ENCODE measurements around the gene ANO6. TPM values are rescaled to one million over a fixed set of nuclear protein-coding genes. Genes with fewer than 3 reads are reported as not detected.

Gene ANO6
- total RNA-seq, 1 experiment from 2014 or later: 18.1 TPM

DNA sequence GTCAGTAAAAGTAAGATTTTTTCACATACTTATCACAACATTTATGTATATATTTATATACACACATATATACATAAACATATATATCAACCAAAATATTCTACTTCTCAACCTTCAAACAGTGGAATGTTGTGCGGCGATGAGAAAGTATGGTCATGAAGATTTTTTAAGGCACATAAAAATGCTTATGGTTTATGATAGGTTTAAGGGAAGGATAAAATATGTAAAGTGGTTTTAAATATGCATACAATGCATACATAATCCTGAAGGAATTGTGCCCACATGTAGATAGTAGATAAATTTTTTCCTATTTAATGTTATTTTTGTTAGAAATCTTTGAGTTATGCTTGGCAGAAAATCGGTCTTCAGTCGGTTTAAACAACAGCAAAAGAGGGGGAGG lies 182.7 kb downstream of the ANO6 start:
- Histone ChIP-seq H3F3A (ENCODE audit: low read length, unreplicated experiment) (no peaks in the 10 kb centered on the region), H3K79me2 (ENCODE audit: low read length) (no peaks in the 10 kb centered on the region), H3K27me3 (ENCODE audit: low read length) (no peaks in the 10 kb centered on the region), H3K4me2 (ENCODE audit: low read length) (no peak overlapping the region), H3K4me3 (ENCODE audit: low read length) (no peak overlapping the region), H3K9ac (ENCODE audit: low read length) (no peak overlapping the region), H3K9me3 (ENCODE audit: low read length) (no peaks in the 10 kb centered on the region), H3K36me3 (ENCODE audit: low read depth, low read length) (0 out of 2 replicates have a peak, but pooled peaks cover 3% of the 10 kb centered on the region), H4K20me1 (ENCODE audit: low read length) (no peaks in the 10 kb centered on the region), H3K27ac (ENCODE audit: low read length) (no peak overlapping the region), H3K9me2 (replicated peaks; ENCODE audit: low read length) (no peaks in the 10 kb centered on the region), H3K4me1 (ENCODE audit: insufficient read depth, low read length) (no peaks in the 10 kb centered on the region), H2AFZ (ENCODE audit: low read length) (no peak overlapping the region)
- intact Hi-C loops (cut with micrococcal nuclease): no loop called here
- DNase-seq (no peak), ATAC-seq (no peak)
- TF ChIP-seq EZH2 (IDR thresholded peaks at IDR 0.05; ENCODE audit: low read length, unreplicated experiment): no peak
- no peak for TF ChIP-seq CTCF (conservative IDR thresholded peaks at IDR 0.05; ENCODE audit: low read depth, low read length)
- TF ChIP-seq EZH2phosphoT487 (IDR thresholded peaks at IDR 0.05; ENCODE audit: borderline replicate concordance, low read length): no peak
- ChIA-PET CTCF (no interaction called here), POLR2A (ENCODE audit: unreplicated experiment) (no interaction called here)
- BruUV-seq (replicated peaks): no TSS peak

GRCh38 chr12:45400991-45401390 lies 185.1 kb downstream of the ANO6 start:
- Histone ChIP-seq H3K36me3 (ENCODE audit: low read depth, low read length) (0 out of 2 replicates have a peak, but pooled peaks cover 3% of the 10 kb centered on the region), H3K9me2 (replicated peaks; ENCODE audit: low read length) (no peaks in the 10 kb centered on the region), H3K9ac (ENCODE audit: low read length) (no peak overlapping the region), H3K9me3 (ENCODE audit: low read length) (no peaks in the 10 kb centered on the region), H4K20me1 (ENCODE audit: low read length) (no peaks in the 10 kb centered on the region), H3K4me1 (ENCODE audit: insufficient read depth, low read length) (no peaks in the 10 kb centered on the region), H3F3A (ENCODE audit: low read length, unreplicated experiment) (no peaks in the 10 kb centered on the region), H3K27me3 (ENCODE audit: low read length) (no peaks in the 10 kb centered on the region), H3K4me3 (ENCODE audit: low read length) (no peak overlapping the region), H3K4me2 (ENCODE audit: low read length) (no peak overlapping the region), H3K27ac (ENCODE audit: low read length) (no peak overlapping the region), H2AFZ (ENCODE audit: low read length) (no peak overlapping the region), H3K79me2 (ENCODE audit: low read length) (no peaks in the 10 kb centered on the region)
- CTCF ChIA-PET: no interaction called here
- ATAC-seq (no peak), DNase-seq (no peak)
- no TSS peak for BruUV-seq (replicated peaks)
- no peak for TF ChIP-seq CTCF (conservative IDR thresholded peaks at IDR 0.05; ENCODE audit: low read depth, low read length)
- TF ChIP-seq EZH2phosphoT487 (IDR thresholded peaks at IDR 0.05; ENCODE audit: borderline replicate concordance, low read length): no peak
- POLR2A ChIA-PET (ENCODE audit: unreplicated experiment): no interaction called here
- intact Hi-C loops (cut with micrococcal nuclease): no loop called here

GRCh38 chr12:45402288-45402687 lies 186.4 kb downstream of the ANO6 start:
- no peak overlapping the region for H2AFZ ChIP-seq (ENCODE audit: low read length)
- TF ChIP-seq CTCF (conservative IDR thresholded peaks at IDR 0.05; ENCODE audit: low read depth, low read length) (no peak), EZH2 (IDR thresholded peaks at IDR 0.05; ENCODE audit: low read length, unreplicated experiment) (no peak), EZH2phosphoT487 (IDR thresholded peaks at IDR 0.05; ENCODE audit: borderline replicate concordance, low read length) (no peak)
- ATAC-seq: no peak
- ChIA-PET POLR2A (ENCODE audit: unreplicated experiment) (no interaction called here), CTCF (no interaction called here)
- no peaks in the 10 kb centered on the region for H3K9me2 ChIP-seq (replicated peaks; ENCODE audit: low read length)
- no peaks in the 10 kb centered on the region for H3K79me2 ChIP-seq (ENCODE audit: low read length)
- no peaks in the 10 kb centered on the region for H3K9me3 ChIP-seq (ENCODE audit: low read length)
- no peaks in the 10 kb centered on the region for H3K27me3 ChIP-seq (ENCODE audit: low read length)
- DNase-seq: no peak
- no peak overlapping the region for H3K4me3 ChIP-seq (ENCODE audit: low read length)
- no peaks in the 10 kb centered on the region for H3K4me1 ChIP-seq (ENCODE audit: insufficient read depth, low read length)
- BruUV-seq (replicated peaks): no TSS peak
- H3K4me2 ChIP-seq (ENCODE audit: low read length): no peak overlapping the region
- intact Hi-C loops (cut with micrococcal nuclease): no loop called here
- H3K9ac ChIP-seq (ENCODE audit: low read length): no peak overlapping the region
- no peaks in the 10 kb centered on the region for H4K20me1 ChIP-seq (ENCODE audit: low read length)
- 0 out of 2 replicates have a peak, but pooled peaks cover 3% of the 10 kb centered on the region for H3K36me3 ChIP-seq (ENCODE audit: low read depth, low read length)
- H3K27ac ChIP-seq (ENCODE audit: low read length): no peak overlapping the region
- no peaks in the 10 kb centered on the region for H3F3A ChIP-seq (ENCODE audit: low read length, unreplicated experiment)

All from PC-3 (cell line).